Cardiac muscle cell (in vitro differentiated cells and primary cell): ENCODE results near the gene EEF1AKMT1. TPM values are rescaled to one million over a fixed set of nuclear protein-coding genes. Genes with fewer than 3 reads are reported as not detected.

Experiments
- DNase-seq, 2 donors: peaks; one replicate each; pipeline versions ENCODE4 v3.0.0 to v3.0.0-alpha.2; 2010 to 2017; ENCODE audit warnings: low read depth in 1 of 2, low spot score in 1 of 2
- H3K27ac ChIP-seq: fragments of 200-600 bp; sonication (generic); 2 replicates; pipeline ENCODE4 v1.5.1; 2016
- H3K27me3 ChIP-seq: fragments of 200-600 bp; sonication (generic); 2 replicates; pipeline ENCODE4 v1.6.0; 2016; ENCODE audit warnings: control low read depth
- H3K36me3 ChIP-seq: fragments of 200-600 bp; sonication (generic); 2 replicates; pipeline ENCODE4 v1.5.1; 2016; ENCODE audit warnings: control low read depth
- H3K4me1 ChIP-seq: fragments of 200-600 bp; sonication (generic); 2 replicates; pipeline ENCODE4 v1.8.1; 2017; ENCODE audit warnings: low read depth, mild to moderate bottlenecking, mixed run types
- H3K4me3 ChIP-seq: fragments of 200-600 bp; sonication (generic); 2 replicates; pipeline ENCODE4 v1.5.1; 2016; ENCODE audit warnings: mild to moderate bottlenecking
- H3K9me3 ChIP-seq: fragments of 200-600 bp; sonication (generic); 2 replicates; pipeline ENCODE4 v1.5.1; 2017; ENCODE audit warnings: low read depth, mild to moderate bottlenecking, control low read depth
- CTCF ChIP-seq: IDR thresholded peaks from 2 replicates; pipeline ENCODE4 v1.5.1; 2012; ENCODE audit warnings: low read depth, mild to moderate bottlenecking, low read length
- polyA plus RNA-seq: library from polyadenylated mRNA; unstranded; fragments of >200 nt; fragmentation: Nextera tagmentation; extraction: Ambion mirVana; gene quantifications from 2 replicates; pipeline ENCODE4 v1.2.1, GENCODE V29; 2016
- total RNA-seq: library from RNA; depleted of rRNA; stranded (reverse); fragments of >200 nt; gene quantifications from 2 replicates; pipeline ENCODE4 v1.2.3, GENCODE V29; 2016

The EEF1AKMT1 gene
- total and polyA plus RNA-seq, 2 experiments from 2014 or later = 7.2 to 11.5 TPM

GRCh38 chr13:20814224-20814910 lies 40.6 kb upstream of the EEF1AKMT1 start:
- no peak for TF ChIP-seq CTCF
- H3K27me3 ChIP-seq = no peaks in the 10 kb centered on the region
- H3K4me3 ChIP-seq = no peak overlapping the region
- H3K4me1 ChIP-seq = peaks cover 81% of the 10 kb centered on the region
- H3K36me3 ChIP-seq = peaks cover 19% of the 10 kb centered on the region
- H3K9me3 ChIP-seq = no peaks in the 10 kb centered on the region
- H3K27ac ChIP-seq = peak overlapping the region; percentile 84
- peak; percentile 69 to 95 for DNase-seq

- H3K36me3 ChIP-seq = peaks cover 32% of the 10 kb centered on the region
- DNase-seq = no peak
- peak overlapping the region; percentile 13 for H3K27ac ChIP-seq
- no peak overlapping the region for H3K4me3 ChIP-seq
- TF ChIP-seq CTCF = no peak
- peaks cover 83% of the 10 kb centered on the region for H3K4me1 ChIP-seq
- H3K9me3 ChIP-seq = no peaks in the 10 kb centered on the region
- no peaks in the 10 kb centered on the region for H3K27me3 ChIP-seq
These were observed 39.1 kb upstream of the EEF1AKMT1 start for GRCh38 chr13:20812890-20813289.

GRCh38 chr13:20810808-20811207 lies 37.0 kb upstream of the EEF1AKMT1 start:
- no peak for TF ChIP-seq CTCF
- H3K4me3 ChIP-seq = no peak overlapping the region
- peaks cover 42% of the 10 kb centered on the region for H3K36me3 ChIP-seq
- H3K27me3 ChIP-seq = no peaks in the 10 kb centered on the region
- peaks cover 70% of the 10 kb centered on the region for H3K4me1 ChIP-seq
- no peaks in the 10 kb centered on the region for H3K9me3 ChIP-seq
- H3K27ac ChIP-seq = peak overlapping the region; percentile 69
- DNase-seq = no peak

GRCh38 chr13:20808874-20809273 lies 35.1 kb upstream of the EEF1AKMT1 start:
- H3K4me3 ChIP-seq = no peak overlapping the region
- no peak for TF ChIP-seq CTCF
- peak overlapping the region; percentile 69 for H3K27ac ChIP-seq
- H3K27me3 ChIP-seq = no peaks in the 10 kb centered on the region
- peaks cover 66% of the 10 kb centered on the region for H3K4me1 ChIP-seq
- H3K9me3 ChIP-seq = no peaks in the 10 kb centered on the region
- peaks cover 56% of the 10 kb centered on the region for H3K36me3 ChIP-seq
- no peak for DNase-seq

- no peaks in the 10 kb centered on the region for H3K27me3 ChIP-seq
- no peak for TF ChIP-seq CTCF
- DNase-seq = no peak
- H3K27ac ChIP-seq = peak overlapping the region; percentile 88
- H3K4me1 ChIP-seq = peaks cover 45% of the 10 kb centered on the region
- H3K4me3 ChIP-seq = no peak overlapping the region
- peaks cover 79% of the 10 kb centered on the region for H3K36me3 ChIP-seq
- H3K9me3 ChIP-seq = no peaks in the 10 kb centered on the region
These were observed 29.6 kb upstream of the EEF1AKMT1 start for GRCh38 chr13:20803180-20803965.
